Ascending aorta (tissue), 2 donors: Measurements from ENCODE around the gene TLE2. TPM values are rescaled to one million over a fixed set of nuclear protein-coding genes. Genes with fewer than 3 reads are reported as not detected.

ENCODE experiments used
- DNase-seq, 2 donors: peaks; one replicate each; pipeline ENCODE4 v3.0.0-alpha.2; 2019; ENCODE audit warnings: low spot score in 2 of 2
- H3K27ac ChIP-seq, 2 donors: fragments of 200-600 bp; sonication (generic); one replicate each; pipeline ENCODE4 v1.5.1; 2016 to 2017; ENCODE audit warnings: mild to moderate bottlenecking in 1 of 2
- H3K27me3 ChIP-seq: fragments of 200-600 bp; sonication (generic); one replicate; pipeline ENCODE4 v1.5.1; 2017
- H3K36me3 ChIP-seq, 2 donors: fragments of 200-600 bp; sonication (generic); one replicate each; pipeline ENCODE4 v1.5.1; 2016
- H3K4me1 ChIP-seq, 2 donors: fragments of 200-600 bp; sonication (generic); one replicate each; pipeline ENCODE4 v1.5.1; 2016 to 2017; ENCODE audit warnings: mild to moderate bottlenecking in 1 of 2
- H3K4me3 ChIP-seq, 2 donors: fragments of 200-600 bp; sonication (generic); one replicate each; pipeline ENCODE4 v1.5.1; 2016 to 2017; ENCODE audit warnings: mild to moderate bottlenecking in 1 of 2
- H3K9me3 ChIP-seq, 2 donors: fragments of 200-600 bp; sonication (generic); one replicate each; pipeline ENCODE4 v1.5.1; 2016
- CTCF ChIP-seq, 3 experiments: fragments of 200-600 bp in 2 of 3; fragments of 450-650 bp in 1 of 3; sonication (generic) in 2 of 3; IDR thresholded peaks; one replicate each; pipeline ENCODE4 v1.5.1; 2016 to 2019; ENCODE audit warnings: antibody characterized with exemption in 3 of 3, mild to moderate bottlenecking in 1 of 3, moderate library complexity in 1 of 3
- intact Hi-C: fragments of 100-400 bp; cut with DNase I; formaldehyde crosslinking; loops from one replicate; pipeline ENCODE4 v1.15.1; 2023
- total RNA-seq: library from RNA; depleted of rRNA; stranded (reverse); fragments of >200 nt; gene quantifications from one replicate; pipeline ENCODE4 v1.1.0, GENCODE V29; 2016

Gene TLE2
- total RNA-seq, 1 donor from 2014 or later, result 86.3 TPM

DNA sequence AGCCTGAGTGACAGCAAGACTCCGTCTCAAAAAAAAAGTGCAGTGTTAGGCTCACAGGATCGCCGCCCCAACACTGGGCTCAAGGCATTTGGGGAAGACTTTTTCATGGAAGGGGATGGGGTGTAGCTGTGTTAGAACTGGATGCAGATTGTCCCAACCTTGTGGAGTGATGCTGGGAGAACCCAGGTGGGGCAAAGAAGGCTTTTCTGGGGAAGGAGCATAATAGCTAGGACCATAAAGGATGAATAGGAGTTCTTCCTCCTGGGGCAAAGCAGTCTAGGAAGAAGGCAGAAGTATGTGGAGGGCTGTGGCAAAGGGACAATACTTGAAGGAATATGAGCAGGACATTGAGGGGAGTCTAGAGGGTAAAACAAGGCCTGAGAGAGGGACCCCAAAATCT lies 40.5 kb downstream of the TLE2 start:
- peaks cover 7 to 9% of the 10 kb centered on the region in 2 donors for H3K4me1 ChIP-seq
- H3K4me3 ChIP-seq, result no peak overlapping the region
- DNase-seq, result no peak
- no peaks in the 10 kb centered on the region for H3K27me3 ChIP-seq
- intact Hi-C loops, result no loop called here
- no peaks in the 10 kb centered on the region for H3K9me3 ChIP-seq
- H3K36me3 ChIP-seq, result no peaks in the 10 kb centered on the region
- no peak for TF ChIP-seq CTCF (IDR thresholded peaks at IDR 0.05)
- H3K27ac ChIP-seq, result no peak overlapping the region

GRCh38 chr19:2987797-2988196 lies 41.3 kb downstream of the TLE2 start:
- Histone ChIP-seq H3K4me3 (no peak overlapping the region), H3K36me3 (no peaks in the 10 kb centered on the region), H3K27me3 (no peaks in the 10 kb centered on the region), H3K9me3 (no peaks in the 10 kb centered on the region), H3K4me1 (peaks cover 12 to 15% of the 10 kb centered on the region in 2 donors), H3K27ac (no peak overlapping the region)
- no peak for TF ChIP-seq CTCF (IDR thresholded peaks at IDR 0.05)
- intact Hi-C loops, result no loop called here
- DNase-seq, result no peak

- no peaks in the 10 kb centered on the region for H3K27me3 ChIP-seq
- no peak overlapping the region for H3K4me3 ChIP-seq
- TF ChIP-seq CTCF (IDR thresholded peaks at IDR 0.05), result no peak
- H3K4me1 ChIP-seq, result peaks cover 15 to 22% of the 10 kb centered on the region in 2 donors
- intact Hi-C loops, result no loop called here
- DNase-seq, result no peak
- no peak overlapping the region for H3K27ac ChIP-seq
- no peaks in the 10 kb centered on the region for H3K9me3 ChIP-seq
- H3K36me3 ChIP-seq, result no peaks in the 10 kb centered on the region
Observed at GRCh38 chr19:2986951-2987524, 42.0 kb downstream of the TLE2 start.

DNA sequence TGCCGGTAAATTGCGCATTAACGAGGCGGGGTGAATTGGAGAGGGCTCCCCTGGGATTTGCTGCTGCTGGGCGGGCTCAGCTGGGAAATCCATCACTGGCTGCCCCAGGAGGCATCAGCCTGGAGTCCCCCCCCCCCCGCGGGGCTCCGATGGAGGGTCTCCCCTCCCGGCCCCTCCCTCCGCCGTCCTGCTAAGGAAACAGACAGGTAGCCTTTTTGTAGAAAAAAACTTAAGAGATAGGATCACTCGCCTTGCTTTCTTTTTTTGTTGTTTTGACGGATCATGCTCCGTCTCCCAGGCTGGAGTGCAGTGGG lies 44.9 kb downstream of the TLE2 start:
- Histone ChIP-seq H3K9me3 (no peaks in the 10 kb centered on the region), H3K36me3 (no peaks in the 10 kb centered on the region), H3K4me3 (peak overlapping the region; percentile 46 to 61), H3K27ac (peak overlapping the region; percentile 88 to 96), H3K4me1 (peaks cover 15 to 23% of the 10 kb centered on the region in 2 donors), H3K27me3 (no peaks in the 10 kb centered on the region)
- intact Hi-C loops, result no loop called here
- TF ChIP-seq CTCF (IDR thresholded peaks at IDR 0.05), result no peak
- DNase-seq, result peak in 1 of 2 donors; percentile 93

GRCh38 chr19:2983351-2984214 lies 45.5 kb downstream of the TLE2 start:
- Histone ChIP-seq H3K27ac (peak overlapping the region; percentile 88 to 96), H3K4me3 (peak overlapping the region; percentile 46 to 61), H3K36me3 (no peaks in the 10 kb centered on the region), H3K27me3 (no peaks in the 10 kb centered on the region), H3K4me1 (peaks cover 15 to 23% of the 10 kb centered on the region in 2 donors), H3K9me3 (no peaks in the 10 kb centered on the region)
- peak; percentile 53 to 70 for DNase-seq
- TF ChIP-seq CTCF (IDR thresholded peaks at IDR 0.05), result no peak
- intact Hi-C loops, result loop anchor here (1.0 kb wide), 3 partner anchors 33 to 79 kb away; partner anchors contain the start of gene TLE5
